ENCODE measurements around the gene NT5DC1. TPM values are rescaled to one million over a fixed set of nuclear protein-coding genes. Genes with fewer than 3 reads are reported as not detected.

Gene NT5DC1
- total and polyA plus RNA-seq, 2 experiments from 2014 or later: 27.0 to 29.8 TPM

DNA sequence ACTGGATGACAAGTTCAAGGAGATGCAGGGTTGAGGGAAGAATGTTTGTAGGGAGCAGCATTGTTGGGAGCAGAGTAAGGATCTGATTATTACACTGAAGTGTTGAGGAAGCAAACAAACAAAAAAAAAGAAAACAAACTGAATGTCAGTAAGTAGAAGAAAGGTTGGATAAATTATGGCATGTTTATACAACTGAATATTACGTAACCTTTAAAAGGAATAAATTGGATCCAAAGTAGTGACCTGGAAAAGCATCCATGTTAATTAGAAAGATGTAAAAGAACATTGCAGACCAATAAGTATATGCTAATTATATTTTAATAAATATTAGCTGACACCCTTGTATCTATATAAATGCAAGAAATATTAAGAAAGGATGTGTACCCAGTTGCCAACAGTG is 191.9 kb downstream of the NT5DC1 start:
- no peaks in the 10 kb centered on the region for H3K36me3 Mint-ChIP-seq (ENCODE audit: low read depth)
- no peaks in the 10 kb centered on the region for H3K4me1 Mint-ChIP-seq

More for the DNA sequence above, 191.9 kb downstream of the NT5DC1 start:
- peaks cover 8% of the 10 kb centered on the region; the same call in 1 of the 2 replicates for H3K9me2 ChIP-seq (ENCODE audit: insufficient read depth)
- no peaks in the 10 kb centered on the region for H3F3A ChIP-seq (replicated peaks; ENCODE audit: low read depth)
- no peaks in the 10 kb centered on the region for H3K79me2 ChIP-seq (replicated peaks; ENCODE audit: insufficient read depth)
- no peak overlapping the region for H3K4me3 ChIP-seq
- H3K4me2 ChIP-seq: no peak overlapping the region
- no peaks in the 10 kb centered on the region for H3K27me3 ChIP-seq (ENCODE audit: insufficient read depth)
- no peak overlapping the region for H3K27ac Mint-ChIP-seq
- peaks cover 2% of the 10 kb centered on the region for H3K27me3 Mint-ChIP-seq (ENCODE audit: insufficient read depth, low read depth, poor library complexity)
- no peaks in the 10 kb centered on the region for H4K20me1 ChIP-seq (replicated peaks; ENCODE audit: insufficient read depth)
- DNase-seq (ENCODE audit: low spot score) (no peak), ATAC-seq (no peak)
- no peak overlapping the region for H3K4me3 Mint-ChIP-seq
- TF ChIP-seq EZH2phosphoT487 (IDR thresholded peaks at IDR 0.05; ENCODE audit: unreplicated experiment): no peak
- TF ChIP-seq, protein P1, sequence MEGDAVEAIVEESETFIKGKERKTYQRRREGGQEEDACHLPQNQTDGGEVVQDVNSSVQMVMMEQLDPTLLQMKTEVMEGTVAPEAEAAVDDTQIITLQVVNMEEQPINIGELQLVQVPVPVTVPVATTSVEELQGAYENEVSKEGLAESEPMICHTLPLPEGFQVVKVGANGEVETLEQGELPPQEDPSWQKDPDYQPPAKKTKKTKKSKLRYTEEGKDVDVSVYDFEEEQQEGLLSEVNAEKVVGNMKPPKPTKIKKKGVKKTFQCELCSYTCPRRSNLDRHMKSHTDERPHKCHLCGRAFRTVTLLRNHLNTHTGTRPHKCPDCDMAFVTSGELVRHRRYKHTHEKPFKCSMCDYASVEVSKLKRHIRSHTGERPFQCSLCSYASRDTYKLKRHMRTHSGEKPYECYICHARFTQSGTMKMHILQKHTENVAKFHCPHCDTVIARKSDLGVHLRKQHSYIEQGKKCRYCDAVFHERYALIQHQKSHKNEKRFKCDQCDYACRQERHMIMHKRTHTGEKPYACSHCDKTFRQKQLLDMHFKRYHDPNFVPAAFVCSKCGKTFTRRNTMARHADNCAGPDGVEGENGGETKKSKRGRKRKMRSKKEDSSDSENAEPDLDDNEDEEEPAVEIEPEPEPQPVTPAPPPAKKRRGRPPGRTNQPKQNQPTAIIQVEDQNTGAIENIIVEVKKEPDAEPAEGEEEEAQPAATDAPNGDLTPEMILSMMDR (conservative IDR thresholded peaks at IDR 0.05; ENCODE audit: low read depth in 2 of 2): no peak
- TF ChIP-seq, protein P2, sequence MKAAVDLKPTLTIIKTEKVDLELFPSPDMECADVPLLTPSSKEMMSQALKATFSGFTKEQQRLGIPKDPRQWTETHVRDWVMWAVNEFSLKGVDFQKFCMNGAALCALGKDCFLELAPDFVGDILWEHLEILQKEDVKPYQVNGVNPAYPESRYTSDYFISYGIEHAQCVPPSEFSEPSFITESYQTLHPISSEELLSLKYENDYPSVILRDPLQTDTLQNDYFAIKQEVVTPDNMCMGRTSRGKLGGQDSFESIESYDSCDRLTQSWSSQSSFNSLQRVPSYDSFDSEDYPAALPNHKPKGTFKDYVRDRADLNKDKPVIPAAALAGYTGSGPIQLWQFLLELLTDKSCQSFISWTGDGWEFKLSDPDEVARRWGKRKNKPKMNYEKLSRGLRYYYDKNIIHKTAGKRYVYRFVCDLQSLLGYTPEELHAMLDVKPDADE (IDR thresholded peaks at IDR 0.05): no peak
- TF ChIP-seq, protein P3, sequence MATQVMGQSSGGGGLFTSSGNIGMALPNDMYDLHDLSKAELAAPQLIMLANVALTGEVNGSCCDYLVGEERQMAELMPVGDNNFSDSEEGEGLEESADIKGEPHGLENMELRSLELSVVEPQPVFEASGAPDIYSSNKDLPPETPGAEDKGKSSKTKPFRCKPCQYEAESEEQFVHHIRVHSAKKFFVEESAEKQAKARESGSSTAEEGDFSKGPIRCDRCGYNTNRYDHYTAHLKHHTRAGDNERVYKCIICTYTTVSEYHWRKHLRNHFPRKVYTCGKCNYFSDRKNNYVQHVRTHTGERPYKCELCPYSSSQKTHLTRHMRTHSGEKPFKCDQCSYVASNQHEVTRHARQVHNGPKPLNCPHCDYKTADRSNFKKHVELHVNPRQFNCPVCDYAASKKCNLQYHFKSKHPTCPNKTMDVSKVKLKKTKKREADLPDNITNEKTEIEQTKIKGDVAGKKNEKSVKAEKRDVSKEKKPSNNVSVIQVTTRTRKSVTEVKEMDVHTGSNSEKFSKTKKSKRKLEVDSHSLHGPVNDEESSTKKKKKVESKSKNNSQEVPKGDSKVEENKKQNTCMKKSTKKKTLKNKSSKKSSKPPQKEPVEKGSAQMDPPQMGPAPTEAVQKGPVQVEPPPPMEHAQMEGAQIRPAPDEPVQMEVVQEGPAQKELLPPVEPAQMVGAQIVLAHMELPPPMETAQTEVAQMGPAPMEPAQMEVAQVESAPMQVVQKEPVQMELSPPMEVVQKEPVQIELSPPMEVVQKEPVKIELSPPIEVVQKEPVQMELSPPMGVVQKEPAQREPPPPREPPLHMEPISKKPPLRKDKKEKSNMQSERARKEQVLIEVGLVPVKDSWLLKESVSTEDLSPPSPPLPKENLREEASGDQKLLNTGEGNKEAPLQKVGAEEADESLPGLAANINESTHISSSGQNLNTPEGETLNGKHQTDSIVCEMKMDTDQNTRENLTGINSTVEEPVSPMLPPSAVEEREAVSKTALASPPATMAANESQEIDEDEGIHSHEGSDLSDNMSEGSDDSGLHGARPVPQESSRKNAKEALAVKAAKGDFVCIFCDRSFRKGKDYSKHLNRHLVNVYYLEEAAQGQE (IDR thresholded peaks at IDR 0.05; ENCODE audit: unreplicated experiment): no peak
- no peak for TF ChIP-seq CREB1 (CRISPR knock-in tag; IDR thresholded peaks at IDR 0.05; ENCODE audit: low read depth)
- TF ChIP-seq ZNF114 (CRISPR knock-in tag; IDR thresholded peaks at IDR 0.05): no peak
- TF ChIP-seq EZH2 (IDR thresholded peaks at IDR 0.05; ENCODE audit: low read depth, unreplicated experiment): no peak
- TF ChIP-seq, protein P4, sequence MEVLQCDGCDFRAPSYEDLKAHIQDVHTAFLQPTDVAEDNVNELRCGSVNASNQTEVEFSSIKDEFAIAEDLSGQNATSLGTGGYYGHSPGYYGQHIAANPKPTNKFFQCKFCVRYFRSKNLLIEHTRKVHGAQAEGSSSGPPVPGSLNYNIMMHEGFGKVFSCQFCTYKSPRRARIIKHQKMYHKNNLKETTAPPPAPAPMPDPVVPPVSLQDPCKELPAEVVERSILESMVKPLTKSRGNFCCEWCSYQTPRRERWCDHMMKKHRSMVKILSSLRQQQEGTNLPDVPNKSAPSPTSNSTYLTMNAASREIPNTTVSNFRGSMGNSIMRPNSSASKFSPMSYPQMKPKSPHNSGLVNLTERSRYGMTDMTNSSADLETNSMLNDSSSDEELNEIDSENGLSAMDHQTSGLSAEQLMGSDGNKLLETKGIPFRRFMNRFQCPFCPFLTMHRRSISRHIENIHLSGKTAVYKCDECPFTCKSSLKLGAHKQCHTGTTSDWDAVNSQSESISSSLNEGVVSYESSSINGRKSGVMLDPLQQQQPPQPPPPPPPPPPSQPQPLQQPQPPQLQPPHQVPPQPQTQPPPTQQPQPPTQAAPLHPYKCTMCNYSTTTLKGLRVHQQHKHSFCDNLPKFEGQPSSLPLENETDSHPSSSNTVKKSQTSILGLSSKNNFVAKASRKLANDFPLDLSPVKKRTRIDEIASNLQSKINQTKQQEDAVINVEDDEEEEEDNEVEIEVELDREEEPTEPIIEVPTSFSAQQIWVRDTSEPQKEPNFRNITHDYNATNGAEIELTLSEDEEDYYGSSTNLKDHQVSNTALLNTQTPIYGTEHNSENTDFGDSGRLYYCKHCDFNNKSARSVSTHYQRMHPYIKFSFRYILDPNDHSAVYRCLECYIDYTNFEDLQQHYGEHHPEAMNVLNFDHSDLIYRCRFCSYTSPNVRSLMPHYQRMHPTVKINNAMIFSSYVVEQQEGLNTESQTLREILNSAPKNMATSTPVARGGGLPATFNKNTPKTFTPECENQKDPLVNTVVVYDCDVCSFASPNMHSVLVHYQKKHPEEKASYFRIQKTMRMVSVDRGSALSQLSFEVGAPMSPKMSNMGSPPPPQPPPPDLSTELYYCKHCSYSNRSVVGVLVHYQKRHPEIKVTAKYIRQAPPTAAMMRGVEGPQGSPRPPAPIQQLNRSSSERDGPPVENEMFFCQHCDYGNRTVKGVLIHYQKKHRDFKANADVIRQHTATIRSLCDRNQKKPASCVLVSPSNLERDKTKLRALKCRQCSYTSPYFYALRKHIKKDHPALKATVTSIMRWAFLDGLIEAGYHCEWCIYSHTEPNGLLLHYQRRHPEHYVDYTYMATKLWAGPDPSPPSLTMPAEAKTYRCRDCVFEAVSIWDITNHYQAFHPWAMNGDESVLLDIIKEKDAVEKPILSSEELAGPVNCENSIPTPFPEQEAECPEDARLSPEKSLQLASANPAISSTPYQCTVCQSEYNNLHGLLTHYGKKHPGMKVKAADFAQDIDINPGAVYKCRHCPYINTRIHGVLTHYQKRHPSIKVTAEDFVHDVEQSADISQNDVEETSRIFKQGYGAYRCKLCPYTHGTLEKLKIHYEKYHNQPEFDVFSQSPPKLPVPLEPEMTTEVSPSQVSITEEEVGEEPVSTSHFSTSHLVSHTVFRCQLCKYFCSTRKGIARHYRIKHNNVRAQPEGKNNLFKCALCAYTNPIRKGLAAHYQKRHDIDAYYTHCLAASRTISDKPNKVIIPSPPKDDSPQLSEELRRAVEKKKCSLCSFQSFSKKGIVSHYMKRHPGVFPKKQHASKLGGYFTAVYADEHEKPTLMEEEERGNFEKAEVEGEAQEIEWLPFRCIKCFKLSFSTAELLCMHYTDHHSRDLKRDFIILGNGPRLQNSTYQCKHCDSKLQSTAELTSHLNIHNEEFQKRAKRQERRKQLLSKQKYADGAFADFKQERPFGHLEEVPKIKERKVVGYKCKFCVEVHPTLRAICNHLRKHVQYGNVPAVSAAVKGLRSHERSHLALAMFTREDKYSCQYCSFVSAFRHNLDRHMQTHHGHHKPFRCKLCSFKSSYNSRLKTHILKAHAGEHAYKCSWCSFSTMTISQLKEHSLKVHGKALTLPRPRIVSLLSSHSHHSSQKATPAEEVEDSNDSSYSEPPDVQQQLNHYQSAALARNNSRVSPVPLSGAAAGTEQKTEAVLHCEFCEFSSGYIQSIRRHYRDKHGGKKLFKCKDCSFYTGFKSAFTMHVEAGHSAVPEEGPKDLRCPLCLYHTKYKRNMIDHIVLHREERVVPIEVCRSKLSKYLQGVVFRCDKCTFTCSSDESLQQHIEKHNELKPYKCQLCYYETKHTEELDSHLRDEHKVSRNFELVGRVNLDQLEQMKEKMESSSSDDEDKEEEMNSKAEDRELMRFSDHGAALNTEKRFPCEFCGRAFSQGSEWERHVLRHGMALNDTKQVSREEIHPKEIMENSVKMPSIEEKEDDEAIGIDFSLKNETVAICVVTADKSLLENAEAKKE (CRISPR knock-in tag; IDR thresholded peaks at IDR 0.05): no peak
- no peak for TF ChIP-seq NANOG (IDR thresholded peaks at IDR 0.05; ENCODE audit: borderline replicate concordance)
- no peak for TF ChIP-seq ZNF331 (CRISPR knock-in tag; IDR thresholded peaks at IDR 0.05; ENCODE audit: low read depth)
- TF ChIP-seq STAT1 (IDR thresholded peaks at IDR 0.05; ENCODE audit: unreplicated experiment): no peak
- no peak for TF ChIP-seq JUNB (IDR thresholded peaks at IDR 0.05; ENCODE audit: unreplicated experiment)
- no peak for TF ChIP-seq POLR2AphosphoS5 (IDR thresholded peaks at IDR 0.05; ENCODE audit: low read depth)
- H2AFZ ChIP-seq: no peak overlapping the region
- no peaks in the 10 kb centered on the region for H3K4me1 ChIP-seq (ENCODE audit: insufficient read depth)
- no peak overlapping the region for H3K27ac ChIP-seq (ENCODE audit: low read depth)
- no peaks in the 10 kb centered on the region for H3K36me3 ChIP-seq (ENCODE audit: insufficient read depth)
- H3K9me3 Mint-ChIP-seq: no peaks in the 10 kb centered on the region

All from GM23338 (cell line).